HEK293 (cell line): ENCODE data around the gene MRPL48.

Source experiments
- CTCF ChIA-PET: fragments of 350-600 bp; formaldehyde crosslinking; extraction: SDS; loops from one replicate; lab custom pipeline; 2021; ENCODE audit warnings: antibody characterized with exemption; lab: Yijun Ruan, JAX
- POLR2A ChIA-PET: fragments of 300-600 bp; formaldehyde crosslinking; extraction: SDS; loops from one replicate; lab custom pipeline; 2020; ENCODE audit warnings: antibody characterized with exemption, inconsistent platforms; lab: Yijun Ruan, JAX
- H3K27ac ChIP-seq: fragments of 200-500 bp; sonication (Bioruptor generic); 2 replicates; pipeline ENCODE4 v1.5.1; 2014; ENCODE audit warnings: low read depth, low read length, control low read depth, inconsistent platforms; ENCODE audit errors: extremely low read depth
- H3K36me3 ChIP-seq, 2 experiments: fragments of 200-500 bp in 1 of 2; sonication (Bioruptor generic) in 1 of 2; 1 replicate in 1 of 2; 2 replicates in 1 of 2; pipeline ENCODE4 v1.5.1; 2014 to 2017; ENCODE audit warnings: inconsistent platforms in 2 of 2, low read length in 2 of 2; ENCODE audit not compliant: control insufficient read depth in 2 of 2, insufficient read depth in 1 of 2
- H3K4me1 ChIP-seq: fragments of 200-500 bp; sonication (Bioruptor generic); 2 replicates; pipeline ENCODE4 v1.5.1; 2014; ENCODE audit warnings: mild to moderate bottlenecking, low read length, inconsistent platforms; ENCODE audit not compliant: control insufficient read depth, insufficient read depth
- H3K4me3 ChIP-seq: 2 replicates; pipeline ENCODE4 v1.5.1; 2011; ENCODE audit warnings: low read depth, mild to moderate bottlenecking, control low read depth, low read length, moderate library complexity
- H3K9me3 ChIP-seq: fragments of 200-500 bp; sonication (Bioruptor generic); 2 replicates; pipeline ENCODE4 v1.5.1; 2014; ENCODE audit warnings: low read depth, low read length, inconsistent platforms; ENCODE audit not compliant: control insufficient read depth, insufficient read depth
- HOXA7 ChIP-seq: sonication (generic); formaldehyde crosslinking; IDR thresholded peaks from 2 replicates; pipeline ENCODE4 v1.8.1; 2022; ENCODE audit warnings: missing genetic modification reagents, borderline replicate concordance
- IKZF3 ChIP-seq: fragments of 450-650 bp; IDR thresholded peaks from 2 replicates; pipeline ENCODE4 v1.5.0; 2018; ENCODE audit warnings: missing biosample characterization, mild to moderate bottlenecking, missing genetic modification characterization, moderate library complexity
- ZBTB8A ChIP-seq: fragments of 450-650 bp; formaldehyde crosslinking; IDR thresholded peaks from 2 replicates; pipeline ENCODE4 v1.5.1; 2016; ENCODE audit warnings: missing biosample characterization, missing genetic modification characterization
- ZFHX2 ChIP-seq: fragments of 450-650 bp; formaldehyde crosslinking; conservative IDR thresholded peaks from 2 replicates; pipeline ENCODE4 v1.5.1; 2016; ENCODE audit warnings: missing biosample characterization, missing genetic modification characterization
- ZNF169 ChIP-seq: fragments of 450-650 bp; formaldehyde crosslinking; IDR thresholded peaks from 2 replicates; pipeline ENCODE4 v1.5.1; 2016; ENCODE audit warnings: missing biosample characterization, missing genetic modification characterization
- ZNF175 ChIP-seq: fragments of 450-650 bp; formaldehyde crosslinking; IDR thresholded peaks from 2 replicates; pipeline ENCODE4 v1.5.1; 2016; ENCODE audit warnings: missing biosample characterization, missing genetic modification characterization
- ZNF214 ChIP-seq: fragments of 450-650 bp; formaldehyde crosslinking; IDR thresholded peaks from 2 replicates; pipeline ENCODE4 v1.5.1; 2017; ENCODE audit warnings: missing biosample characterization, mild to moderate bottlenecking, missing genetic modification characterization, borderline replicate concordance
- ZNF23 ChIP-seq: fragments of 450-650 bp; formaldehyde crosslinking; IDR thresholded peaks from 2 replicates; pipeline ENCODE4 v1.5.1; 2016; ENCODE audit warnings: missing biosample characterization, missing genetic modification characterization, borderline replicate concordance
- ZNF274 ChIP-seq, 2 experiments: fragments of 200-500 bp in 1 of 2; fragments of 450-650 bp in 1 of 2; sonication (Bioruptor generic) in 1 of 2; formaldehyde crosslinking in 1 of 2; IDR thresholded peaks; 2 replicates each; pipeline versions ENCODE4 v1.5.1 to v1.6.1; 2014 to 2016; ENCODE audit warnings: borderline replicate concordance in 1 of 2, inconsistent platforms in 1 of 2, low read length in 1 of 2, missing biosample characterization in 1 of 2, missing genetic modification characterization in 1 of 2
- ZNF280C ChIP-seq: fragments of 450-650 bp; formaldehyde crosslinking; IDR thresholded peaks from 2 replicates; pipeline ENCODE4 v1.5.1; 2016; ENCODE audit warnings: missing biosample characterization, missing genetic modification characterization
- ZNF311 ChIP-seq: fragments of 450-650 bp; formaldehyde crosslinking; IDR thresholded peaks from 2 replicates; pipeline ENCODE4 v1.5.1; 2017; ENCODE audit warnings: missing biosample characterization, missing genetic modification characterization, borderline replicate concordance
- ZNF324 ChIP-seq: fragments of 450-650 bp; formaldehyde crosslinking; IDR thresholded peaks from 2 replicates; pipeline ENCODE4 v1.5.1; 2016; ENCODE audit warnings: missing biosample characterization, missing genetic modification characterization
- ZNF354C ChIP-seq: fragments of 450-650 bp; formaldehyde crosslinking; IDR thresholded peaks from 2 replicates; pipeline ENCODE4 v1.5.1; 2016; ENCODE audit warnings: missing biosample characterization, missing genetic modification characterization, low read depth, borderline replicate concordance
- ZNF416 ChIP-seq: fragments of 450-650 bp; formaldehyde crosslinking; IDR thresholded peaks from 2 replicates; pipeline ENCODE4 v1.5.1; 2016; ENCODE audit warnings: missing biosample characterization, missing genetic modification characterization
- ZNF529 ChIP-seq: fragments of 450-650 bp; formaldehyde crosslinking; IDR thresholded peaks from 2 replicates; pipeline ENCODE4 v1.5.1; 2017; ENCODE audit warnings: missing genetic modification characterization, missing biosample characterization; ENCODE audit not compliant: insufficient replicate concordance
- ZNF555 ChIP-seq: fragments of 450-650 bp; formaldehyde crosslinking; conservative IDR thresholded peaks from 2 replicates; pipeline ENCODE4 v1.5.1; 2017; ENCODE audit warnings: missing biosample characterization, mild to moderate bottlenecking, missing genetic modification characterization, inconsistent platforms
- ZNF621 ChIP-seq: fragments of 450-650 bp; formaldehyde crosslinking; IDR thresholded peaks from 2 replicates; pipeline ENCODE4 v1.5.1; 2017; ENCODE audit warnings: missing biosample characterization, missing genetic modification characterization
- ZNF707 ChIP-seq: fragments of 450-650 bp; formaldehyde crosslinking; IDR thresholded peaks from 2 replicates; pipeline ENCODE4 v1.5.1; 2016; ENCODE audit warnings: missing biosample characterization, missing genetic modification characterization
- ZSCAN18 ChIP-seq: fragments of 450-650 bp; formaldehyde crosslinking; IDR thresholded peaks from 2 replicates; pipeline ENCODE4 v1.5.1; 2016; ENCODE audit warnings: missing biosample characterization, missing genetic modification characterization
- ZSCAN23 ChIP-seq: fragments of 450-650 bp; formaldehyde crosslinking; IDR thresholded peaks from 2 replicates; pipeline ENCODE4 v1.5.1; 2016; ENCODE audit warnings: missing biosample characterization, missing genetic modification characterization

MRPL48 gene

GRCh38 chr11:73787643-73788558, at the start of gene MRPL48 (continued):
- no peak for TF ChIP-seq ZNF280C (tag by site-specific recombination)
- no peak for TF ChIP-seq ZNF169 (tag by site-specific recombination)
- TF ChIP-seq ZNF707 (tag by site-specific recombination), result no peak
- no peak for TF ChIP-seq ZNF529 (tag by site-specific recombination)
- no peak for TF ChIP-seq ZNF175
- TF ChIP-seq ZSCAN18 (tag by site-specific recombination), result peak; percentile 58
- TF ChIP-seq ZNF555 (tag by site-specific recombination), result no peak

GRCh38 chr11:73743045-73743444, 44.6 kb upstream of the MRPL48 start:
- POLR2A ChIA-PET, result no interaction called here

GRCh38 chr11:73746701-73747100, 41.0 kb upstream of the MRPL48 start:
- TF ChIP-seq HOXA7 (CRISPR knock-in tag) (no peak), ZNF311 (tag by site-specific recombination) (no peak), ZNF23 (no peak), ZNF274 (IDR thresholded peaks at IDR 0.05; ENCODE audit: low read length) (no peak), ZNF274 (tag by site-specific recombination; IDR thresholded peaks at IDR 0.05; ENCODE audit: borderline replicate concordance) (no peak), ZFHX2 (no peak), ZNF416 (tag by site-specific recombination) (no peak), ZNF354C (tag by site-specific recombination) (no peak), ZNF555 (tag by site-specific recombination) (no peak)
- no peaks in the 10 kb centered on the region for H3K36me3 ChIP-seq
- CTCF ChIA-PET, result interaction anchor here (0.5 to 0.7 kb wide), 2 partner anchors 14 to 704 kb away, joined by 3 read pairs; no protein-coding TSS in a partner anchor
- no peaks in the 10 kb centered on the region for H3K9me3 ChIP-seq
- H3K4me3 ChIP-seq, result no peak overlapping the region
- no peak overlapping the region for H3K27ac ChIP-seq
- H3K4me1 ChIP-seq, result no peaks in the 10 kb centered on the region
- POLR2A ChIA-PET, result interaction anchor here (0.6 to 1.6 kb wide), 2 partner anchors 14 to 43 kb away, joined by 4 to 8 read pairs; partner anchors contain the start of gene RAB6A

More at GRCh38 chr11:73743045-73743444, 44.6 kb upstream of the MRPL48 start:
- TF ChIP-seq ZNF324, result no peak
- TF ChIP-seq ZBTB8A (tag by site-specific recombination), result no peak
- no peak for TF ChIP-seq ZNF621 (tag by site-specific recombination)
- no peak for TF ChIP-seq ZNF214 (tag by site-specific recombination)
- no peak for TF ChIP-seq ZSCAN23
- no peak for TF ChIP-seq IKZF3 (tag by site-specific recombination)
- Histone ChIP-seq H3K4me1 (no peaks in the 10 kb centered on the region), H3K36me3 (no peaks in the 10 kb centered on the region; a peak in 1 of 3 replicates), H3K4me3 (no peak overlapping the region), H3K9me3 (no peaks in the 10 kb centered on the region), H3K27ac (no peak overlapping the region)
- CTCF ChIA-PET, result interaction anchor here (1.2 kb wide), 1 partner anchor 13 kb away, joined by 3 read pairs; no protein-coding TSS in a partner anchor
